Measurements from ENCODE around the gene ARPP19. TPM values are rescaled to one million over a fixed set of nuclear protein-coding genes. Genes with fewer than 3 reads are reported as not detected.
A peak's percentile ranks its signal among the peaks of the same experiment; 100 is the strongest.
"Not testable (repeated sequence)": the region's sequence is repeated elsewhere in the genome, so short reads cannot be mapped to it uniquely, and the experiment has no call there.

The ARPP19 gene
- total and polyA plus RNA-seq, 10 of the 15 experiments (the other 5 are each of a cell fraction or from before 2014, with no cell fraction given): 77.2 to 167 (median 121) TPM

DNA sequence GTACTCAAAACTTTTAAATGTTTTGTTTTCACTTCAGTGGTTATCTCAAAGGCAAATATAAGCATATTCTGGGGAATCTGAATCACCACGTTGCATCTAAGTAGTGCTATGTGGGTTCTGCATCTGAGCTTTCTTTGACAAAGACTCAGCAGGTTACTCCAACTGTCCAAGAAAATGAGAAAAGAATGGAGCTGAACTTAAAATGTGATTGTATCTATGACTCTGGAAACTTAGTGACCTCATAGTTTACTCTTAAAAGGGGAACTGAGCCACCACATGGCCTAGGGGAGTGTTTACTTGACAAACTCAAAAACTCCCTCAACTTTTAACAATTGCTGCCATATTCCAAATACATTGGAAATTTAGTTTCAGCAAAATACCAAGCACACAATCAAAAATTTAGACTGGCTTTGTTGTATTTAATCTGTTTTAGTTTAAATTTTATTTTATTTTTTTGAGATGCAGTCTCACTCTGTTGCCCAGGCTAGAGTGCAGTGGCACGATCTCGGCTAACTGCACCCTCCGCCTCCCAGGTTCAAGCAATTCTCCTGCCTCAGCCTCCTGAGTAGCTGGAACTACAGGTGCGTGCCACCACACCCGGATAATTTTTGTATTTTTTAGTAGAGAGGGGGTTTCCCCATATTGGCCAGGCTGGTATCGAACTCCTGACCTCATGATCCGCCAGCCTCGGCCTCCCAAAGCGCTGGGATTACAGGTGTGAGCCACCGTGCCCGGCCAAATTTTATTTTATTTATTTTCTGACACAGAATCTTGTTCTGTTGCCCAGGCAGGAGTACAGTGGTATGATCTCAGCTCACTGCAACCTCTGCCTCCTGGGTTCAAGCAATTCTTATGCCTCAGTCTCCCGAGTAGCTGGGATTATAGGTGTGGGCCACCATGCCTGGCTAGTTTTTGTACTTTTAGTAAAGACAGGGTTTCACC lies 3.1 kb downstream of the ARPP19 start:
- in situ Hi-C loops (cut with MboI); FAIRE-seq; DNase-seq (ENCODE audit: low read depth, low spot score); H3K4me1 ChIP-seq (ENCODE audit: control insufficient read depth, insufficient read depth, low read length); BruUV-seq (replicated peaks); H2AFZ ChIP-seq (ENCODE audit: control insufficient read depth, low read depth, low read length); H3K36me3 ChIP-seq (ENCODE audit: control insufficient read depth in 2 of 2, insufficient read depth in 2 of 2, low read length in 1 of 2); H3K27me3 ChIP-seq (replicated peaks in 1 of 2; ENCODE audit: control insufficient read depth in 2 of 2, insufficient read depth in 2 of 2, low read length in 1 of 2); H3K9me3 ChIP-seq (replicated peaks; ENCODE audit: control insufficient read depth, insufficient read depth, low read length); H4K20me1 ChIP-seq (ENCODE audit: control insufficient read depth, insufficient read depth): not testable (repeated sequence)
- Histone ChIP-seq H3K4me2 (ENCODE audit: control insufficient read depth, insufficient read depth) (peak overlapping the region; percentile 72), H3K27ac (ENCODE audit: control insufficient read depth, insufficient read depth) (peak overlapping the region; percentile 93), H3K4me3 (peak overlapping the region; percentile 72), H3K9ac (ENCODE audit: control insufficient read depth, insufficient read depth, low read length) (peak overlapping the region; percentile 59), H3K79me2 (ENCODE audit: control insufficient read depth, insufficient read depth, low read length) (peaks cover 80% of the 10 kb centered on the region)
- 80% methylated on average over 13 of the region's 13 CpGs for WGBS (ENCODE audit: insufficient coverage, insufficient replicate concordance, low lambda C conversion rate, missing lambda C conversion rate)
- SMC1A ChIA-PET (ENCODE audit: uncharacterized antibody, unreplicated experiment): interaction anchor here (0.7 to 5.1 kb wide), 23 partner anchors 7 to 309 kb away, joined by 3 to 49 read pairs (median 3); no protein-coding TSS in a partner anchor
- CTCF ChIA-PET: interaction anchor here (0.7 to 4.3 kb wide), 16 partner anchors 8 to 309 kb away, joined by 3 to 37 read pairs (median 5); no protein-coding TSS in a partner anchor
- intact Hi-C loops (cut with micrococcal nuclease; ENCODE audit: unreplicated experiment): loop anchor here (5.0 kb wide), 5 partner anchors 98 to 308 kb away; partner anchors contain the start of gene ATOSA
- RAD21 ChIA-PET (ENCODE audit: unreplicated experiment): interaction anchor here (0.6 to 5.0 kb wide), 19 partner anchors 10 to 451 kb away, joined by 3 to 37 read pairs (median 7); no protein-coding TSS in a partner anchor
- peak; percentile 62 for ATAC-seq
- POLR2A ChIA-PET: interaction anchor here (0.6 to 2.9 kb wide), 7 partner anchors 7 to 101 kb away, joined by 3 to 13 read pairs (median 4); no protein-coding TSS in a partner anchor
- peak; percentile 23; the same call in 1 of the 2 replicates for TF ChIP-seq SMC3 (IDR thresholded peaks at IDR 0.05; ENCODE audit: borderline replicate concordance, low read length)
- TF ChIP-seq EP300 (IDR thresholded peaks at IDR 0.05; ENCODE audit: borderline replicate concordance in 1 of 2, control insufficient read depth in 1 of 2, low read depth in 2 of 2, low read length in 2 of 2): peak in 1 of 2 experiments; percentile 77; a peak in 1 of 4 replicates
- TF ChIP-seq, protein P1, sequence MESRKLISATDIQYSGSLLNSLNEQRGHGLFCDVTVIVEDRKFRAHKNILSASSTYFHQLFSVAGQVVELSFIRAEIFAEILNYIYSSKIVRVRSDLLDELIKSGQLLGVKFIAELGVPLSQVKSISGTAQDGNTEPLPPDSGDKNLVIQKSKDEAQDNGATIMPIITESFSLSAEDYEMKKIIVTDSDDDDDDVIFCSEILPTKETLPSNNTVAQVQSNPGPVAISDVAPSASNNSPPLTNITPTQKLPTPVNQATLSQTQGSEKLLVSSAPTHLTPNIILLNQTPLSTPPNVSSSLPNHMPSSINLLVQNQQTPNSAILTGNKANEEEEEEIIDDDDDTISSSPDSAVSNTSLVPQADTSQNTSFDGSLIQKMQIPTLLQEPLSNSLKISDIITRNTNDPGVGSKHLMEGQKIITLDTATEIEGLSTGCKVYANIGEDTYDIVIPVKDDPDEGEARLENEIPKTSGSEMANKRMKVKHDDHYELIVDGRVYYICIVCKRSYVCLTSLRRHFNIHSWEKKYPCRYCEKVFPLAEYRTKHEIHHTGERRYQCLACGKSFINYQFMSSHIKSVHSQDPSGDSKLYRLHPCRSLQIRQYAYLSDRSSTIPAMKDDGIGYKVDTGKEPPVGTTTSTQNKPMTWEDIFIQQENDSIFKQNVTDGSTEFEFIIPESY (IDR thresholded peaks at IDR 0.05): peak; percentile 88
- TF ChIP-seq SPI1 (IDR thresholded peaks at IDR 0.05; ENCODE audit: borderline replicate concordance, insufficient read depth, low read depth, low read length): peak; percentile 98
- TF ChIP-seq POLR2AphosphoS5 (IDR thresholded peaks at IDR 0.05; ENCODE audit: low read length): peak; percentile 54; the same call in 1 of the 2 replicates
- TF ChIP-seq RUNX3 (IDR thresholded peaks at IDR 0.05; ENCODE audit: low read length): peak; percentile 79
- 0 out of 2 replicates have a peak, but pooled peaks have one; percentile 53 for TF ChIP-seq MXI1 (IDR thresholded peaks at IDR 0.05; ENCODE audit: low read depth, low read length)
- peak; percentile 83 for TF ChIP-seq CREB1 (IDR thresholded peaks at IDR 0.05; ENCODE audit: low read depth)
- TF ChIP-seq, protein P2, sequence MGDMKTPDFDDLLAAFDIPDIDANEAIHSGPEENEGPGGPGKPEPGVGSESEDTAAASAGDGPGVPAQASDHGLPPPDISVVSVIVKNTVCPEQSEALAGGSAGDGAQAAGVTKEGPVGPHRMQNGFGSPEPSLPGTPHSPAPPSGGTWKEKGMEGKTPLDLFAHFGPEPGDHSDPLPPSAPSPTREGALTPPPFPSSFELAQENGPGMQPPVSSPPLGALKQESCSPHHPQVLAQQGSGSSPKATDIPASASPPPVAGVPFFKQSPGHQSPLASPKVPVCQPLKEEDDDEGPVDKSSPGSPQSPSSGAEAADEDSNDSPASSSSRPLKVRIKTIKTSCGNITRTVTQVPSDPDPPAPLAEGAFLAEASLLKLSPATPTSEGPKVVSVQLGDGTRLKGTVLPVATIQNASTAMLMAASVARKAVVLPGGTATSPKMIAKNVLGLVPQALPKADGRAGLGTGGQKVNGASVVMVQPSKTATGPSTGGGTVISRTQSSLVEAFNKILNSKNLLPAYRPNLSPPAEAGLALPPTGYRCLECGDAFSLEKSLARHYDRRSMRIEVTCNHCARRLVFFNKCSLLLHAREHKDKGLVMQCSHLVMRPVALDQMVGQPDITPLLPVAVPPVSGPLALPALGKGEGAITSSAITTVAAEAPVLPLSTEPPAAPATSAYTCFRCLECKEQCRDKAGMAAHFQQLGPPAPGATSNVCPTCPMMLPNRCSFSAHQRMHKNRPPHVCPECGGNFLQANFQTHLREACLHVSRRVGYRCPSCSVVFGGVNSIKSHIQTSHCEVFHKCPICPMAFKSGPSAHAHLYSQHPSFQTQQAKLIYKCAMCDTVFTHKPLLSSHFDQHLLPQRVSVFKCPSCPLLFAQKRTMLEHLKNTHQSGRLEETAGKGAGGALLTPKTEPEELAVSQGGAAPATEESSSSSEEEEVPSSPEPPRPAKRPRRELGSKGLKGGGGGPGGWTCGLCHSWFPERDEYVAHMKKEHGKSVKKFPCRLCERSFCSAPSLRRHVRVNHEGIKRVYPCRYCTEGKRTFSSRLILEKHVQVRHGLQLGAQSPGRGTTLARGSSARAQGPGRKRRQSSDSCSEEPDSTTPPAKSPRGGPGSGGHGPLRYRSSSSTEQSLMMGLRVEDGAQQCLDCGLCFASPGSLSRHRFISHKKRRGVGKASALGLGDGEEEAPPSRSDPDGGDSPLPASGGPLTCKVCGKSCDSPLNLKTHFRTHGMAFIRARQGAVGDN (IDR thresholded peaks at IDR 0.05): 0 out of 2 replicates have a peak, but pooled peaks have one; percentile 19
- TF ChIP-seq JUND (IDR thresholded peaks at IDR 0.05; ENCODE audit: low read depth, low read length): 0 out of 2 replicates have a peak, but pooled peaks have one; percentile 24
- peak; percentile 45 for TF ChIP-seq MTA2 (IDR thresholded peaks at IDR 0.05; ENCODE audit: low read depth)
- TF ChIP-seq EED (IDR thresholded peaks at IDR 0.05; ENCODE audit: low read depth): peak; percentile 69
- TF ChIP-seq, protein P3, sequence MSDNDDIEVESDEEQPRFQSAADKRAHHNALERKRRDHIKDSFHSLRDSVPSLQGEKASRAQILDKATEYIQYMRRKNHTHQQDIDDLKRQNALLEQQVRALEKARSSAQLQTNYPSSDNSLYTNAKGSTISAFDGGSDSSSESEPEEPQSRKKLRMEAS (IDR thresholded peaks at IDR 0.05; ENCODE audit: low read depth, low read length): peak; percentile 43; the same call in 1 of the 2 replicates

All from GM12878 (cell line).